Measurements from ENCODE around the gene CGB1.
"Not testable (repeated sequence)": the region's sequence is repeated elsewhere in the genome, so short reads cannot be mapped to it uniquely, and the experiment has no call there.

The CGB1 gene

DNA sequence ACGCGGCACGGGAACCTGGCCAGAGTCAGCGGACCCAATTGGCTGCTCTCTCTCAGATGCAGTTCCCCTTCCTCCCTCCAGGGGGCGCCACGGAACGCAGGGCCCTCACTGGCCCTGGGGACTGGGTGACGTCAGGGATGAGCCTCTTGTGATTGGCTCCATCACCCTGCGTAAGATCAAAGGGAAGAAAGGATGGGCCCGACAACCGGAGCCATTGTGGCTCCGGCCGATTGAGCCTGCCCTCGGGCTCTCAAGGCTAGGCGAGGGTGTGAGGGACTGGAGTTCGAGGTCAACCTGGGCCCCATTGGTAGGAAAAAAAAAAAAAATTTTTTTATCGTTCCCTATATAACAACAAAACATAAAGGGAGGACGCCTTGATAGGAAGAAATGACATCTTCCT, at the start of gene CGB1:
Gene CGB1, minus strand, starts transcription at position 81 of the 400 bp plus-strand sequence. CDS start 184 bp downstream, outside the sequence.
- peak; percentile 38 for DNase-seq (ENCODE audit: low read depth)

DNA sequence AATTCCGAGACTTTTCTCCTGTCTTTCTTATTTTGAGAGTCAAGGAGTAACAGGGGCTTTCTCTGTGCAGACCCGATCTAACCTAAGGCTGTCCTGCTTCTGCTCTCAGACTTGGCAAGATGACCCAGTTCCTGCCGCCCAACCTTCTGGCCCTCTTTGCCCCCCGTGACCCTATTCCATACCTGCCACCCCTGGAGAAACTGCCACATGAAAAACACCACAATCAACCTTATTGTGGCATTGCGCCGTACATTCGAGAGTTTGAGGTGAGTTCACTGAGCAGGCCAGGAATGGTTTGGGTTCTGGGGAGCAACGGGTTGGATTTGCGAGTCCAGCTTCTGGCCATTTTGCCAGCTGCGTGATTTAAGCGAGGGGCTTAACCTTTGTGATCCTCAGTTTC, 49.6 kb upstream of the CGB1 start:
- DNase-seq (ENCODE audit: low read depth) = no peak

DNA sequence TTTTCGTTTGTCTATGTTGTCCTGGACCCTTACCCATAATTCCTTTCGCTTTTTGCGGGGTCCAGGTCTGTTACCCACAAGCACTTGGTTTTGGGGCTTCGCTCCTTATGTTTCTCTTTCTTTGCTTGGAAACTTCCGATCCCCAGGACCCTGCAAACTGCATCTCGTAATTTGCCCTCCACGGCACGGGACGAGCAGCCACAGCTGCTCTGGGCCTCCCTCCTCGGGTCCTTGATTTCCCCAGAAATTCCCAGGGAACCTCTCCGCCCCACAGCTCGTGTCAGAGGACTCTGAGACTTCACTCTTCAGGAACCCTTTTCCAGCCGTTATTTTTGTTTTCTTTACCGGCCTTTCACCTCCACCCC, 49.2 kb upstream of the CGB1 start:
- DNase-seq (ENCODE audit: low read depth) = no peak

DNA sequence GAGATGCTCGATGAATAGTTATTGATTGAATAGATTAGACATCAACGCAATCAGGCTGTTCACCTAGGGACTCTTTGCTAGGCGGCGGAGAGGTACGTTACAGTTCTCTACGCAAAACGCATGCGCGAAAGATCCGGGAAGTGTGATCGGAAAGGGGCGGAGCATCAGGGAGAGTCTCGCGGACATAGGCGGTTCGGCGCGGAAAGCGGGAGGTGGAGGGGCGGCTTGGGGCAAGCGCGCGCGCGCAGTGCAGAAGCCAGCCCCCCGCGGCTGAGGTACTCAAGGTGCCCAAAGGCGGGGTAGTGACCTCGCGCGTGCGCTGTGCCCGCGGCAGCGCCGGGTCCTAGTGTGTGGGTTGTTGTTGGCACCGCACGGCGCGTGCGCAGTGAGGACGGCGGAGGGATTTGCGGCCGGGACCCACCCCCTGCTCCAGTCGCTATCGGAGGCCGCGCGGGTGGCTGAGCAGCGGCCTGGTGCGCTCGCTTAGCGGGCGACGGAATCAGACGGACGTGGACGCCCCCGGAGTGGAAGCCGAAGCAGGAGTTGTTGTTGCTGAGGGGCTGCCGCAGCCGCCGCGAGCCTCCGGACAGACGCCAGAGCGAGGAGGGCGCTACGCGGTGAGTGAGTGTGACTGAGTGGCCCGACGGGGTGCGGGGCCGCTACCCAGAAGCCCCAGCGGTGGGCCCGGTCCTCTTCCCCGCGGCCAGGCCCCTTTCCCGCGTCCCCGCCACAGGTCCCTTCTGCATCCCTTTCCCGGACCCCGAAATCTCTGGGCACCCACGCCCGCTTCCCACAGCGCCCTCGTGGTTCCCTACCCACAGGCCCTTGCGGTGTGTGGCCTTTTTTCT, 48.5 kb upstream of the CGB1 start, which contains the start of gene SNRNP70:
Gene SNRNP70, plus strand, starts transcription at position 432 of the 848 bp plus-strand sequence. CDS start 964 bp downstream, outside the sequence.
- peak; percentile 99 for DNase-seq (ENCODE audit: low read depth)

DNA sequence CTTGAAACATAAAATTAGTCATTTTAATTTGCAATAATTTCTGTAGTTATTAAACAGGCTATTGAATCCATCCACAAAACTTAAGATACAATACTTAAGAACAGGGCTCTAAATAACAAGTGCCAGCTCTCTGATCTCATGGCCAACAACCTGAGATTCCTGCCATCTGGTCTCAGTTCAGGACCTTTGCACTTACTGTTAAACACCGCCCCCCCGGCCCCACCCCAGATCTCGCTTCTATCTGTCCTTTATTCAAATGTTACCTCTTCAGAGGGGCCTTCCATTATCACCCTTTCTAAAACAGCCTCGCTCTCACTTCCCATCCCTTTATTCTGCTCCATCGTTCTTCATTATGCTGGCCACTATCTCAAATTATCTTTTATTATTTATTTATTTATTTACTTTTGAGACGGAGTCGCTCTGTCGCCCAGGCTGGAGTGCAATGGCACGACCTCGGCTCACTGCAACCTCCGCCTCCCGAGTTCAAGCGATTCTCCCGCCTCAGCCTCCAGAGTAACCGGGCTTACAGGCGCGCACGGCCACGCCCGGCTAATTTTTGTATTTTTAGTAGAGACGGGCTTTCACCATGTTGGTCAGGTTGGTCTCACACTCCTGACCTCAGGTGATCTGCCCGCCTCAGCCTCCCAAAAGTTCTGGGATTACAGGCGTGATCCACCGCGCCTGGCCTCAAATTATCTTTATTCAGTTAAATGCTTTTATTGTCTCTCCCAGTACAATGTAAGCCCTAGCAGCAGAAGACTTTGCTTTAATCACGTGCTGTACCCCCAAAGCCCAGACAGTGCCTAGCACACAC, 47.7 kb upstream of the CGB1 start:
- no peak for DNase-seq (ENCODE audit: low read depth)

DNA sequence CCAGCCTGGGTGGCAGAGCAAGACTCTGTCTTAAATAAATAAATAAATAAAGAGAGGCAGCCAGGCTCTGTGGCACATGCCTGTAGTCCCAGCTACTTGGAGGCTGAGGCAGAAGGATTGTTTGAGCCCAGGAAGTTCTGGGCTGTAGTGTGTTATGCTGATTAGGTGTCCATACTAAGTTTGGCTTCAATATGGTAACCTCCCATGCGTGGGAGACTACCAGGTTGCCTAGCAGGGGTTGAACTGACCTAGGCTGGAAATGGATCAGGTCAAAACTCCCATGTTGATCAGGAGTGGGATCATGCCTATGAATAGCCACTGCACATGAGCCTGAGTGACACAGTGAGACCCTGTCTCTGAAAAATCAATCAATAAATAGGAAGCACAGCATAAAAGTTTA, 44.6 kb upstream of the CGB1 start:
- DNase-seq (ENCODE audit: low read depth) = no peak

DNA sequence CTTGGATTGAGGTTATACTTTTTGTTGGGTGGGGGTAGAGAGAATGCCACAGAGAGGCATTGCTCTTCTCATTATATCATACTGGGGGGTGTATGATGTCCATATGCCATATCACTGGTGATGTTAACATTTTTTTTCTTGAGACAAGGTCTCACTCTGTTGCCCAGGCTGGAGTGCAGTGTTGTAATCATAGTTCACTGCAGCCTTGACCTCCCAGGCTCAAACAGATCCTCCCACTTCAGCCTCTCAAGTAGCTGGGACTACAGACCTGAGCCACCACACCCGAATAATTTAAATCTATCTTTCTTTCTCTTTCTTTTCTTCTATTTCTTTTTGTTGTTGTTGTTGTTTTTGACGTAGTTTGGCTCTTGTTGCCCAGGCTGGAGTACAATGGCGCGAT, 43.7 kb upstream of the CGB1 start:
- DNase-seq (ENCODE audit: low read depth) = no peak

DNA sequence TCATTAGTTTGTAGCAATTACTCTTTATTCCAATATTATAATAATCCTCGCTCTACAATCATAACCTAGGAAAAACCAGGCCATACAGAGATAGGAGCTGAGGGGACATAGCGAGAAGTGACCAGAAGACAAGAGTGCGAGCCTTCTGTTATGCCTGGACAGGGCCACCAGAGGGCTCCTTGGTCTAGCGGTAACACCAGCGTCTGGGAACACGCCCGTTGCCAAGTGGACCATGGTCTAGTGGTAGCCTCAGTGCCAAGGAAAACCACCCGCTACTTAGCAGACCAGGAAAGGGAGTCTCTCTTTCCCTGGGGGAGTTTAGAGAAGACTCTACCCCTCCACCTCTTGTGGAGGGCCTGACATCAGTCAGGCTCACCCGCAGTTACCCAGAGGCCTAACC, 38.2 kb upstream of the CGB1 start:
- DNase-seq (ENCODE audit: low read depth) = not testable (repeated sequence)

DNA sequence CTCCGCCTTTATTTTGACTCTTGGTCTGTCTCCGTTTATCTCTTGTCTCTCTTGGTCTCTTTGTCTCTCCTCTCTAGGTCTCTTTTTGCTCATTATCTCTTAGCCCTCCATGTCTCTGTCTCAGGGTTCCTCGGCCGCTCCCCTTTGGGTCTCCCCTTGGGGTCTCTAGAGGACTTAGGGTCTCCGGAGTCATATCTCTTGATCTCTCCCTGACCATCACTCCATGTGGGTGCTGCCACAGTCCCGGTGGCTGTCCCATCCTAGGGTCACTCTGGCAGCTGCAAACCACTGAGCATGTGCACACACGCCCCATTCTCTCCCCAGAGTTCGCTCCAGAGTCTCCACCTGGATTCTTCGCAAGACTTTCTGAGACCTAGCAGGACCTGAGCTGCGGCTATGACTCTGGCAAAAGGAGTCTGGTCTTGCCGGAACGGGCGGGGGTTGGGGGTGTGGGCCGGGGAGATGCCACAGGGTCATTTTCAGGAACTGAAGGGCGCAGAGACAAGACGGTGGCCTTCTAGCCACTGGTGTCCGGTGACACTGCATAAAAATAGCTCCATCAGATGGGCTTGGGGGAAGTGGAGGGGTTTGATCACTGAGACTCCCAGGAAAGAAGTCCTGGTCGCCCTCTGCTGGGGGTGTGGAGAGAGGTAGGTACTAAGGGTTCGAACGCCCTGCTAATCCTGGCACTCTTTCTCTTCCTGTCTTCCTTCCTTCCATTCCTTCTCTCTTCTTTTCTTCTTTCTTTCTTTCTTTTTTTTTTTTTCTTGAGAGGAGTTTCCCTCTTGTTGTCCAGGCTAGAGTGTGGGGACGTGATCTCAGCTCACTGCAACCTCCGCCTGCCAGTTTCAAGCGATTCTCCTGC, 37.1 kb upstream of the CGB1 start:
- no peak for DNase-seq (ENCODE audit: low read depth)

DNA sequence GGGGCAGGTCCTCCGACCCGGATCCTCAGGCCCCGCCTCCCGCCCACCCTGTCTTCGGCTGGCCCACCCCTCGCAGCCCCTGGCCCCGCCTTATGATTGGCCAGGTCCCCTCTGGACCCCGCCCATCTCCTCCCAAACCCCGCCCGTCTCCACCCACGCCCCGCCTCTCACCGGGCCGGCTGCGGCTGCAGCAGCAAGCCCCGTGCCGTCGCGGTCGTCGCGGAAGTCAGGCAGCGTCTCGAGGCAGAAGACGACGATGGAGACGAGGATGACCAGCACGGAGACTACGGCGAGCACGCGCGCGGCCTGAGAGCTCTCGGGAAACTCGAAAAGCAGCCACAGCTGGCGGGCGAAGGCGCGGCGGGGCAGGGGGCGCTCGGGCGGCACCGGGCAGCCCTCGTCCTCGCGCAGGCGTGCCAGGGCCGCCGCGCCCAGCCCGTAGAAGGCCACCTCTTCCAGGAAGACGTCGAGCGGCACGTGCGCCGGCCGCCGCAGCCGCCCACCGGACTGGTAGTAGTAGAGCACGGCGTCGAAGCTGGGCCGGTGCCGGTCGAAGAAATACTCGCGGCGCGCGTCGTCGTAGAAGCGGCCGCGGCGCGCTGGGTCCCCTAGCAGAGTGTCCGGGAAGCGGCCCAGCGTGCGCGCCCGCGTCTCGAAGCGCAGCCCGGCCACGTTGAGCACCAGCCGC, 35.3 kb upstream of the CGB1 start:
- no peak for DNase-seq (ENCODE audit: low read depth)

DNA sequence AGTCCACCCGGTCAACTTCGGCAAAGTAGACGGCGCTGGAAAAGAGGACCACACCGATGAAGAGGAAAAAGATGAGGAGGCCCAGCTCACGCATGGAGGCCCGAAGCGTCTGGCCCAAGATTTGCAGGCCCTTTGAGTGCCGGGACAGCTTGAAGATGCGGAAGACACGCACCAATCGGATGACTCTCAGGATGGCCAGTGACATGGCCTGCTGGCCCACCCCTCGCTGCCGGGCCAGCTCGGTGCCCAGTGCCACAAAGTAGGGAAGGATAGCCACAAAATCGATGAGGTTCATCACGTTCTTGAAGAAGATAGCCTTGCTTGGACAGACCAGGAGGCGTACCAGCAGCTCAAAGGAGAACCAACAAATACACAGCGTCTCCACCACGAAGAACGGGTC, 33.7 kb upstream of the CGB1 start:
- no peak for DNase-seq (ENCODE audit: low read depth)

DNA sequence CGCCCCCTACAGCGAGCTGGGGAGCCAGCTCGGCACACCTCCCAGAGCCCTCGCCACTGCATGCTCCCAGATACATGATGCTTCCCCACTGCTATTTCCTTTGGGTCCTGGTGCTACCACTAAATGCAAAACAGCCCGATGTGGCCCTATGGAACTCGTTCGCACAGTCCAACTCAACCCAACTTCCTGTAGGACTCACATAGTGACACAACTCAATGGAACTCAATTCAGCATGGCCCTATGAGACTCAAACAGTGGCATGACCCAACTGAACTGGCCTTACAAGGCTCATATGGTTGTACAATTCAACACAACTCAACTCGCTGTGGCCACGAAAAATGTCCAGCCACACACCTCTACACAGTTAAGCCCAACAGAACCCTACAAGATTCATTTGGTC, 32.3 kb upstream of the CGB1 start:
- DNase-seq (ENCODE audit: low read depth) = no peak

DNA sequence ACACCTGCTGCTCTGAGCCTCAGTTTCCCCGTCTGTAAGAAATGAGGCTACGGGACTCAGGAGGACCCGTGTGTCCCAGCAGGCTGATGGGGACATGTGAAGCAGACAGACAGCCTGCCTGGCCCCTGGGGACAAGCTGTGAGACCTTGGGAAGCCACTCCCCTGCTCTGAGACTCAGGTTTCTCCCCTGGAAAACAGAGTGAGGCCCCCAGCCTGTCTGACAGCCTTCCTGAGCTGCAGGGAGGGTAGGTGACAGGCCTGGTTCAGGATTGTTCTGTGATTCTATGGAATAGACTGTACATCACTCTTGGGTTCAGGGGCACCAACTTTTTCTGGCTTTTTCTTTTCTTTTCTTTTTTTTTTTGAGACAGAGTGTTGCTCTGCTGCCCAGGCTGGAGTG, 30.9 kb upstream of the CGB1 start:
- no peak for DNase-seq (ENCODE audit: low read depth)

DNA sequence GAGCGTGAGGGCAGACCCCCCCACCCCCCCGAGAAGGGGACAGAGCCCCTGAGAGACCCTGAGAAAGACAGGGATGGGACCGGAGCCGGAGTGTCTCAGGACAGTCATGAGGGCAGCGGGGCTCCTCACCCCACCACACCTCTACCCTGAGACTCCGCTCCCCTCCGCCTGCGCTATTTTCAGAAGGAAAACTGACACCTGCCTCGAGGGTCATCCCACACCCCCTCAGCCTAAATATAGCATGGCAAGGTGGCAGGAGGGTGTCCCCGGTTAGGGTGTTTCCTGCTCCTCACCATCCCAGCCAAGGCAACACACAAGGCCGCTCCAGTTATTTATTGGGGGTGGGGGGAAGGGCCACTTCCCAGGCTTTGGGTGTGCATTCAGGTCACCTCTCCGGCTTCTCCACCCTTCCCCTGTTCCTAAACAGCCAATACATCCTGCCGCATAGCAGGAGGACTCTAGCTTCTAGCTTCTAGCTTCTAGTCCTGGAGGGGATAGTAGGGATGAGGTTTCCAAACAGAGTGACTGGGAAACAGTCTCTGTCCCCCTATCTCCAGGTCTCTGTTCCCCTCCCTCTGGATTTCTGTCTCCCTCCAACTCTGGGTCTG, 29.3 kb upstream of the CGB1 start:
- no peak for DNase-seq (ENCODE audit: low read depth)

DNA sequence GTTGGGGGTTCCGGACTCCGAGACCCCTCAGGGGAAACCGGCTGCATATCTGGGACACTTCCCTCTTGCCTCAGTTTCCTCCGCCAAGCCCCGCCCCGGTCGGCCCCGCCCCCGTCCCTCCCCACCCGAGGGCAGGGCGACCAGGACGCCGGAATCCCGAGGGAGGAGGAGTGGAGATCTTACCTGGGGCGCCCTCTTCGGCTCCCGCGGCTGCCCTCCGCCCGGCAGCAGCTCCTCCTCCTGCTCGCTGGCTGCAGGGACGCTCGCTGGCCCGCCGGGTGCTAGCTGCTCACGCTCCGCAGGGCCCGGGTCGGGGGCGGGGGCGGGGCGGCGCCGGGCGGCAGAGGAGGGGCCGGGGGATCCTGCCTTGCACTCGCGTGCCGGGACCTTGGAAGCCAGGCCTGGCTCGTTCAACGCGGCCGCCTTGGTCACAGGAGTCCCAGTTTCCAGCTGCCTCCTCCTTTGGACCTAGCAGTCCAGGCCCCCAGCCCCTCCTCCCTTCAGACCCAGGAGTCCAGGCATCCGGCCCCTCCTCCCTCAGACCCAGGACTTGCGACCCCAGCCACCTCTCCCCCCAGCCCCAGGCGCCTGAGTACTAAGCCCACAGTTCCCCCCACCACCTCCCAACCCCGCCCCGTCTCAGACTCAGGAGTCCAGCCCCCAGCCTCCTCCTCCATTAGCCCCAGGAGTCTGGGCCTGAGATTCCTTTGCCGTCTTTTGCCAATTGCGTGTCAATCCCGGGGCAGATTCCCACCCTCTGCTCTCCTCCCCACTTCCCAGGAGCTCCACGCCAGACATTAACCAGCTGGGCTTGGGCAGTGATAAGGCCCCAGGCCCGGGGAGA, 28.3 kb upstream of the CGB1 start, which contains the start of gene NTF4:
Gene NTF4, minus strand, starts transcription at position 51 of the 844 bp plus-strand sequence. CDS start 2,821 bp downstream, outside the sequence.
- DNase-seq (ENCODE audit: low read depth) = no peak

DNA sequence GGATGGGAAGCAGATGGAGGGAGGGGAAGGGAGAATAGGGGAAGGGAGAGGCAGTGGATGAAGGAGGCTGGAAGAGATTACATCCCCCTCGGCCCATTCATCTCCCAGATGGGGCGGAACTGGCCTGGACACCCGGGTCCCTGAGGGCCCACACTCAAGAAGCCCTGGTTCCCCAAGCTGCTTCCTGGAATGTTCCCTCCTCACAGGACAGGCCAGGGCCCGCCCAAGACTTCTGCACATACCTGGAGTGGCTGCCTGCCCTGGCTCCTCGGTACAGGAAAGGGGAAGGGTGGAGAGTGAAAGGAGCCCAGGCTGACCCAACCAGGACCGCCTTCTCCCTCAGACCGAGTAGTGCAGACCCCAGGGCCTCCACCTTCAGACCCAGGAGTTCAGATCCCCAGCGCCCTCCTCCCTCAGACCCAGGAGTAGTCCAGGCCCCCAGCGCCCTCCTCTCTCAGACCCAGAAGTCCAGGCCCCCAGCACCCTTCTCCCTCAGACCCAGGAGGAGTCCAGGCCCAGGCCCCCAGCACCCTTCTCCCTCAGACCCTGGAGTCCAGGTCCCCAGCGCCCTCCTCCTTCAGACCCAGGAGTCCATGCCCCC, 27.4 kb upstream of the CGB1 start:
- no peak for DNase-seq (ENCODE audit: low read depth)

DNA sequence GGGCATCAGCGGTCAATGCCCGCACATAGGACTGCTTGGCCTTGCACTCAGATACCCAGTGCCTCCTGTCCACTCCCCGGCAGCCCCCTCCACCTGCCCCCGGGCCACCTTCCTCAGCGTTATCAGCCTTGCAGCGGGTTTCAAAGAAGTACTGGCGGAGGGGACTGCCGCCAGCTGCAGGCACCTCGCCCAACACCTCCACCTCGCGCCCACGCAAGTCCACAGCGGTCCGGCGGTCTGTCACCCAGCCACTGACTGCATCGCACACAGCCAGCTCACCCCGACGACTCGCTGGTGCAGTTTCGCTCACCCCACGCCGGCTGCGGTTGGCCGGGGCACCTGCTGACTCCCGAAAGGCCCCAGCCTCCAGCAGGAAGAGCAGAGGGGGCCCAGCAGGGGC, 24.8 kb upstream of the CGB1 start:
- DNase-seq (ENCODE audit: low read depth) = no peak

DNA sequence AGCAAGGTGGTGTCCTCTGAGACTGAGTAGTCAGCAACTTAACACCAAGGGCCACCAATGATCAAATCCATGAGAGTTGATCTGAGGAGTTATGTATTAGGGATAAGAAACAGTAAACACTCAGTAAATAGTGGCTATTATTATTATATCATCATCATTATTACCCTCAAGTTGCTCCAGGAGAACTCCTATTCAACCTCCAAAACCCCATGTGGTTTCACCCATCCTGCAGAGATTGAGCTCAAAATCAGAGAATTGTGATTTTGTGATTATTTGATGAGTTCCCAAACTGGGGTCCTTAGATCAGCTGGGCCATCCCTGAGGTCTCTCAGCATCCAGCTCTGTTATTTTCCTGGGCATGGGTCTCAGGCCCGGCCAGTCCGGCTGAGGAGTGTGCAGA, 24.3 kb upstream of the CGB1 start:
- DNase-seq (ENCODE audit: low read depth) = no peak

DNA sequence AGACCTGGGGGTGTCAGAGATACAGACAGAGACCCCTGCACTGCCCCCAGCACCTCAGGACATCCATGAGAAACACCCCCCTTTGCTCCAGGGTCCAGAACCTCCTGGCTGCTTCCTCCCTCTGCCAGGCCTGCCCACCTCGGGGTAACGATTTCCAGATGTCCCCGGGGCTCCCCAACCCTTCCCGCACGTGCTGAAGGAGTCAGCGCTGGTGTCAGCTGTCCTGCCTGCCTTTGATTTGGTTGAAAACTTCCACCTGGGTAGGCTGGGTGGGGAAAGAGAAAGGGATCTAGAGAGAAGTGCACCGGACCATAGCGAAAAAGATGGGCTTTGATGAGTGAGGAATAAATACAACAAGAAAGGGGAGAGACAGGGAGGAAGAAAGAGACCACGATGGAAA, 22.4 kb upstream of the CGB1 start:
- no peak for DNase-seq (ENCODE audit: low read depth)

DNA sequence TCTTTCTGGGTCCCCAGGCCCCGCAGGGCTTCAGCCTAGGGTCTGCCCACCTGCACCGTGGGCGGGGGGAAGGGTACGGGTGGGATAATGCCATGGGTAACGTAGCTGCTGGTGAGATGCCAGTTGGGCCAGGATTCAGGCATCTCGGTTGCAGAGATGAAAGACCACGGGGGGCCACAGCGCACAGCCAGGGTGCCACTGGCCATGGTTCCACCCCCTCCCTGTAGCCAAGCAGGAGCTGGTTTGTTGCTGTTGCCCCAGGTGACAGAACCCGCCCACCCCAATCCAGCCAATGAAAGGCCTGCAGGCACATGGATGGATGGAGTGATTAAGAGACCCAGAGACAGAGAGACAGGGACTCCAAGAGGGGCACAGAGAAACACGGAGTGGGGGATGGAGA, 21.9 kb upstream of the CGB1 start:
- no peak for DNase-seq (ENCODE audit: low read depth)

All from activated T-helper 9 cell treated with anti-CD3 and anti-CD28 coated beads, Interleukin-2, amount 50 U/mL, for 16 hours (primary cell).